AG10803 (cell line): Measurements from ENCODE around the gene ELN.

Source experiments
- DNase-seq: peaks from one replicate; pipeline ENCODE4 v3.0.0; 2010; ENCODE audit warnings: low read depth
- H3K4me3 ChIP-seq: 2 replicates; pipeline ENCODE4 v1.5.1; 2011; ENCODE audit warnings: mild to moderate bottlenecking, low read length, control low read depth
- CTCF ChIP-seq: conservative IDR thresholded peaks from 2 replicates; pipeline ENCODE4 v1.5.1; 2011; ENCODE audit warnings: mild to moderate bottlenecking, low read length, control low read depth, inconsistent platforms

Gene ELN

GRCh38 chr7:74025146-74025545, 2.8 kb upstream of the ELN start:
- no peak for DNase-seq
- H3K4me3 ChIP-seq, result no peak overlapping the region
- no peak for TF ChIP-seq CTCF

- H3K4me3 ChIP-seq, result no peak overlapping the region
- TF ChIP-seq CTCF, result no peak
- DNase-seq, result no peak
These were observed 2.2 kb upstream of the ELN start for GRCh38 chr7:74025730-74026129.

GRCh38 chr7:74026406-74026902, 1.5 kb upstream of the ELN start:
- H3K4me3 ChIP-seq, result no peak overlapping the region
- DNase-seq, result no peak
- no peak for TF ChIP-seq CTCF

- DNase-seq, result peak; percentile 60
- H3K4me3 ChIP-seq, result no peak overlapping the region
- TF ChIP-seq CTCF, result peak; percentile 87
These were observed 880 bp upstream of the ELN start for GRCh38 chr7:74026903-74027682.

GRCh38 chr7:74028321-74028838, 407 bp downstream of the ELN start:
- DNase-seq, result no peak
- H3K4me3 ChIP-seq, result peak overlapping the region; percentile 69
- no peak for TF ChIP-seq CTCF

- no peak for DNase-seq
- H3K4me3 ChIP-seq, result peak overlapping the region; percentile 69
- no peak for TF ChIP-seq CTCF
These were observed 1.3 kb downstream of the ELN start for GRCh38 chr7:74029089-74029785.
